Gastrocnemius medialis (tissue), 4 donors: Measurements from ENCODE around the gene KCNC3. TPM values are rescaled to one million over a fixed set of nuclear protein-coding genes. Genes with fewer than 3 reads are reported as not detected.
"Not testable (repeated sequence)": the region's sequence is repeated elsewhere in the genome, so short reads cannot be mapped to it uniquely, and the experiment has no call there.

ENCODE experiments used
- ATAC-seq, 2 donors: fragments of 150-250 bp; one replicate each; pipeline ENCODE4 v1.9.1; 2016
- DNase-seq, 2 donors: peaks; one replicate each; pipeline ENCODE4 v3.0.0-alpha.2; 2019
- H3K27ac ChIP-seq, 4 donors: fragments of 200-600 bp; sonication (generic); 1 replicate in 1 of 4; 2 replicates in 3 of 4; pipeline ENCODE4 v1.5.1; 2016 to 2018; ENCODE audit warnings: mild to moderate bottlenecking in 2 of 4, moderate library complexity in 1 of 4
- H3K27me3 ChIP-seq, 3 donors: fragments of 200-600 bp; sonication (generic) in 2 of 3; 1 replicate in 1 of 3; 2 replicates in 2 of 3; pipeline versions ENCODE4 v1.5.1 to v1.6.0; 2016 to 2019; ENCODE audit warnings: mild to moderate bottlenecking in 1 of 3, moderate library complexity in 1 of 3
- H3K36me3 ChIP-seq, 2 donors: fragments of 200-600 bp; sonication (generic) in 1 of 2; one replicate each; pipeline ENCODE4 v1.5.1; 2017 to 2018
- H3K4me1 ChIP-seq, 2 donors: fragments of 200-600 bp; sonication (generic) in 1 of 2; one replicate each; pipeline ENCODE4 v1.5.1; 2016 to 2017; ENCODE audit warnings: mild to moderate bottlenecking in 2 of 2
- H3K4me3 ChIP-seq, 4 donors: fragments of 200-600 bp; sonication (generic) in 3 of 4; 1 replicate in 1 of 4; 2 replicates in 3 of 4; pipeline ENCODE4 v1.5.1; 2016 to 2019; ENCODE audit warnings: mild to moderate bottlenecking in 2 of 4
- H3K9me3 ChIP-seq, 3 donors: fragments of 200-600 bp; sonication (generic) in 2 of 3; 1 replicate in 1 of 3; 2 replicates in 2 of 3; pipeline ENCODE4 v1.5.1; 2016 to 2019
- POLR2A ChIP-seq, 2 donors: fragments of 450-650 bp; IDR thresholded peaks; one replicate each; pipeline ENCODE4 v1.6.1; 2017; ENCODE audit warnings: antibody characterized with exemption in 2 of 2, mild to moderate bottlenecking in 2 of 2, moderate library complexity in 2 of 2
- in situ Hi-C, 4 donors: fragments of 200-750 bp; cut with MboI; loops; one replicate each; pipeline versions ENCODE4 v1.15.0 to v1.8.0; 2017; ENCODE audit warnings: low sequenced_read_pairs in 4 of 4
- intact Hi-C: fragments of 100-400 bp; cut with DNase I; formaldehyde crosslinking; loops from one replicate; pipeline ENCODE4 v1.15.1; 2023; ENCODE audit warnings: low total_unique reads
- total RNA-seq, 4 donors: library from RNA; depleted of rRNA; stranded (reverse); fragments of >200 nt; gene quantifications; one replicate each; pipeline versions ENCODE4 v1.1.0 to v1.2.3, GENCODE V29; 2016
- TF ChIP-seq, protein P1 (sequence below), 5 experiments: fragments of 450-650 bp in 3 of 5; fragments of 200-600 bp in 2 of 5; sonication (generic) in 2 of 5; IDR thresholded peaks in 4 of 5; conservative IDR thresholded peaks in 1 of 5; 1 replicate in 4 of 5; 2 replicates in 1 of 5; pipeline ENCODE4 v1.5.1; 2016 to 2019; ENCODE audit warnings: antibody characterized with exemption in 5 of 5, mild to moderate bottlenecking in 3 of 5, moderate library complexity in 3 of 5

The KCNC3 gene
- total RNA-seq, 4 donors from 2014 or later: 0.25 to 1.4 (median 0.53) TPM

DNA sequence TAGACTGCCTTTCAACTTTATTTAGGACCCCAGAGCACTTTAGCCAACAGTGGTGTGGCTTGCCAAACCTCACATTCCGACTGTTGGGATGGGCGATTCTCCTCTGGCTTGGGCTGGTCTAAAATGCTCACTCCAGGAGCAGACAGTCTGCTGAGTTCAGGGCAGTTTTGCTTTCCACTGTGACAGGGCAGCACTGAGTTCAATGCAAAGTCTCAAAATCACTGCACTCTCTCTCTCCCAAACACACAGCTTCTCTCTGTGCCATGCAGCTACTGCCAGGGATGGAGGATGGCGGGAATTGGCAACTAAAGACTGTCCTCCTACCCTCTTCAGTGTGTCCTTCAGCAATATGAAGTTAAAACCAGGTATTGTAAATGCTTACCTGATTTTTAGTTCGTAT lies 23.1 kb upstream of the KCNC3 start:
- DNase-seq (no peak), ATAC-seq (no peak)
- H3K27me3 ChIP-seq: no peaks in the 10 kb centered on the region
- no peaks in the 10 kb centered on the region for H3K4me1 ChIP-seq
- TF ChIP-seq POLR2A (IDR thresholded peaks at IDR 0.05): no peak
- TF ChIP-seq, protein P1, sequence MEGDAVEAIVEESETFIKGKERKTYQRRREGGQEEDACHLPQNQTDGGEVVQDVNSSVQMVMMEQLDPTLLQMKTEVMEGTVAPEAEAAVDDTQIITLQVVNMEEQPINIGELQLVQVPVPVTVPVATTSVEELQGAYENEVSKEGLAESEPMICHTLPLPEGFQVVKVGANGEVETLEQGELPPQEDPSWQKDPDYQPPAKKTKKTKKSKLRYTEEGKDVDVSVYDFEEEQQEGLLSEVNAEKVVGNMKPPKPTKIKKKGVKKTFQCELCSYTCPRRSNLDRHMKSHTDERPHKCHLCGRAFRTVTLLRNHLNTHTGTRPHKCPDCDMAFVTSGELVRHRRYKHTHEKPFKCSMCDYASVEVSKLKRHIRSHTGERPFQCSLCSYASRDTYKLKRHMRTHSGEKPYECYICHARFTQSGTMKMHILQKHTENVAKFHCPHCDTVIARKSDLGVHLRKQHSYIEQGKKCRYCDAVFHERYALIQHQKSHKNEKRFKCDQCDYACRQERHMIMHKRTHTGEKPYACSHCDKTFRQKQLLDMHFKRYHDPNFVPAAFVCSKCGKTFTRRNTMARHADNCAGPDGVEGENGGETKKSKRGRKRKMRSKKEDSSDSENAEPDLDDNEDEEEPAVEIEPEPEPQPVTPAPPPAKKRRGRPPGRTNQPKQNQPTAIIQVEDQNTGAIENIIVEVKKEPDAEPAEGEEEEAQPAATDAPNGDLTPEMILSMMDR (IDR thresholded peaks at IDR 0.05 in 4 of 5, conservative IDR thresholded peaks at IDR 0.05 in 1 of 5): no peak
- no peaks in the 10 kb centered on the region for H3K36me3 ChIP-seq
- in situ Hi-C loops: loop anchor here in 2 of 4 donors (10.0 to 25.0 kb wide), 2 partner anchors 110 to 433 kb away; no protein-coding TSS in a partner anchor
- no peak overlapping the region for H3K4me3 ChIP-seq
- no peaks in the 10 kb centered on the region for H3K9me3 ChIP-seq
- intact Hi-C loops: no loop called here
- no peak overlapping the region for H3K27ac ChIP-seq

DNA sequence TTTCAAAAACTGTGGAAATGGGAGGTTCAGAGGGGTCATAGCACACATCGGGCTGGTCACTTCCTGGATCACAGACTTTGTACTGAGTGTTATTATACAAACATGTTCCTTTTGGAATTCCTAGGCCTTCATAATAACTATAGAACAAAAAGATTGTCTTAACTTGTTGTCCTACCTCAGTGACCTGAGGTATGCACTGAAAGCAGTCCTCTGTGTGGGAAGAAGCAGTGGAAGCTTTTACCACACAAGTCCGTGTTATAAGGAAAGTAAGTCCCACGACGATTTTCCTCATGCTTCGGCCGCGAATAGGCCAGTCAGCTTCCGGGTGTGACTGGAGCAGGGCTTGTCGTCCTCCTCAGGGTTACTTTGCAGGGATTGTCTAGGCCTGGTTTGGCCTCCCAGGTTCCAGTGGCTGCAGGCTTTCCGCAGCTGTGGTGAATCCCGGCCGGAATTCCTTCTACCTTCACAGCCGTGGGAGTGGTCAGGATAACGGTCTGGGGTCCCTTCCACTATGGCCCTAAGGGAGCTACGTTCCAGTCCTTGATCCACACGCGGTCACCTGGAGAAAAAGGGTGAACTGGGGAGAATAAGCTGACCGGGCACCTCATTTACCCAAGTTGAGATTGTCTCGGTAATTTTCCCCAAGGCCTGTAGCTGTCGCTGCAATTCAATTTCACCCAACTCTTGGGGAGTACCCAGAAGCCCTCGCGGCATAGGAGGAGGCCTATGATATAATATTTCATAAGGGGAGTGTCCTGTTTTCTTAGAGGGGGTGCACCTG lies 20.3 kb upstream of the KCNC3 start:
- no peaks in the 10 kb centered on the region for H3K9me3 ChIP-seq
- in situ Hi-C loops (loop anchor here in 2 of 4 donors (10.0 to 25.0 kb wide), 2 partner anchors 113 to 435 kb away; no protein-coding TSS in a partner anchor), intact Hi-C loops (no loop called here)
- TF ChIP-seq, protein P1 (IDR thresholded peaks at IDR 0.05 in 4 of 5, conservative IDR thresholded peaks at IDR 0.05 in 1 of 5): no peak
- TF ChIP-seq POLR2A (IDR thresholded peaks at IDR 0.05): no peak
- H3K36me3 ChIP-seq: no peaks in the 10 kb centered on the region
- peak overlapping the region in 1 of 4 donors; percentile 6 for H3K27ac ChIP-seq
- DNase-seq (no peak), ATAC-seq (no peak)
- H3K4me3 ChIP-seq: no peak overlapping the region
- H3K27me3 ChIP-seq: no peaks in the 10 kb centered on the region
- H3K4me1 ChIP-seq: no peaks in the 10 kb centered on the region

GRCh38 chr19:50347089-50347581 lies 18.0 kb upstream of the KCNC3 start:
- H3K36me3 ChIP-seq, H3K27me3 ChIP-seq, H3K4me3 ChIP-seq, ATAC-seq, H3K4me1 ChIP-seq, DNase-seq, H3K9me3 ChIP-seq, H3K27ac ChIP-seq, in situ Hi-C loops, intact Hi-C loops: not testable (repeated sequence)

- no peaks in the 10 kb centered on the region for H3K36me3 ChIP-seq
- H3K4me3 ChIP-seq: no peak overlapping the region
- no peak for TF ChIP-seq POLR2A (IDR thresholded peaks at IDR 0.05)
- TF ChIP-seq, protein P1 (IDR thresholded peaks at IDR 0.05 in 4 of 5, conservative IDR thresholded peaks at IDR 0.05 in 1 of 5): no peak
- H3K27me3 ChIP-seq: no peaks in the 10 kb centered on the region
- no peaks in the 10 kb centered on the region for H3K4me1 ChIP-seq
- no peaks in the 10 kb centered on the region for H3K9me3 ChIP-seq
- ATAC-seq: no peak
- H3K27ac ChIP-seq: no peak overlapping the region
- no peak for DNase-seq
- intact Hi-C loops (no loop called here), in situ Hi-C loops (no loop called here)
Measured at GRCh38 chr19:50344661-50345318, 15.6 kb upstream of the KCNC3 start.

DNA sequence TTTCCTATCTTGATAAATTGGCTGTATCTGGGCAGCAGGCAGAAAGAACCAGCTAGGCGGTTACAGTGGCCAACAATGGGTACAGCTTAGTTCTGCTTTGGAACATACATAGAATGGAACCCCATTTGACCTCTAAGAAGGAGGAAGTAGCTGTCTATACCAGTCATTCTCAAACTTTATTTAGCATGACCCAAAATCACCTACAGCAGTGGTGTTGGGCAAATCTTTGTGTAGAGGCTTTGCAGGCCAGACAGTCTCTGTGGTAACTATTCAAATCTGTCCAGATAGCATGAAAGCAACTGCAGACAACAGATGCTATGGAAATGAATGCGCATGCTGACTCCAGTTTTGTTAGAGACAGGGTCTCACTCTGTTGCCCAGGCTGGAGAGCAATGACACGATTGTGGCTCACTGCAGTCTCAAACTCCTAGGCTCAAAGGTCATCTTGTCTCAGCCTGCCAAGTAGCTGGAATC lies 12.0 kb upstream of the KCNC3 start:
- no peaks in the 10 kb centered on the region for H3K9me3 ChIP-seq
- DNase-seq: no peak
- no peaks in the 10 kb centered on the region for H3K4me1 ChIP-seq
- intact Hi-C loops (no loop called here), in situ Hi-C loops (no loop called here)
- no peak for ATAC-seq
- H3K4me3 ChIP-seq: no peak overlapping the region
- no peaks in the 10 kb centered on the region for H3K27me3 ChIP-seq
- H3K36me3 ChIP-seq: no peaks in the 10 kb centered on the region
- TF ChIP-seq, protein P1 (IDR thresholded peaks at IDR 0.05 in 4 of 5, conservative IDR thresholded peaks at IDR 0.05 in 1 of 5): no peak
- TF ChIP-seq POLR2A (IDR thresholded peaks at IDR 0.05): no peak
- H3K27ac ChIP-seq: no peak overlapping the region
